Right atrium auricular region (tissue), 2 donors: Measurements from ENCODE around the gene CCM2. TPM values are rescaled to one million over a fixed set of nuclear protein-coding genes. Genes with fewer than 3 reads are reported as not detected.
"Not testable (repeated sequence)": the region's sequence is repeated elsewhere in the genome, so short reads cannot be mapped to it uniquely, and the experiment has no call there.

ENCODE experiments used
- DNase-seq: peaks from one replicate; pipeline ENCODE4 v3.0.0-alpha.2; 2019; ENCODE audit warnings: low spot score
- H3K27ac ChIP-seq, 2 donors: fragments of 200-600 bp; sonication (generic); 1 replicate in 1 of 2; 2 replicates in 1 of 2; pipeline ENCODE4 v1.5.1; 2016 to 2019
- H3K27me3 ChIP-seq, 2 donors: fragments of 200-600 bp; sonication (generic); one replicate each; pipeline versions ENCODE4 v1.5.1 to v1.6.0; 2017 to 2019
- H3K36me3 ChIP-seq: fragments of 200-600 bp; sonication (generic); one replicate; pipeline ENCODE4 v1.5.1; 2016
- H3K4me1 ChIP-seq, 2 donors: fragments of 200-600 bp; sonication (generic); one replicate each; pipeline versions ENCODE4 v1.5.1 to v1.6.0; 2017 to 2019
- H3K4me3 ChIP-seq, 2 donors: fragments of 200-600 bp; sonication (generic); 1 replicate in 1 of 2; 2 replicates in 1 of 2; pipeline ENCODE4 v1.5.1; 2017 to 2019; ENCODE audit warnings: mild to moderate bottlenecking in 1 of 2, moderate library complexity in 1 of 2
- H3K9me3 ChIP-seq, 2 donors: fragments of 200-600 bp; sonication (generic); one replicate each; pipeline ENCODE4 v1.5.1; 2019
- CTCF ChIP-seq, 2 donors: fragments of 200-600 bp; sonication (generic); IDR thresholded peaks; one replicate each; pipeline ENCODE4 v1.5.1; 2019; ENCODE audit warnings: antibody characterized with exemption in 2 of 2
- total RNA-seq, 2 donors: library from RNA; depleted of rRNA; stranded (reverse); fragments of >200 nt; gene quantifications; one replicate each; pipeline ENCODE4 v1.1.0, GENCODE V29; 2016

Gene CCM2
- total RNA-seq, 2 donors from 2014 or later = 26.5 to 34.0 TPM

- no peak overlapping the region for H3K27ac ChIP-seq
- no peak for TF ChIP-seq CTCF (IDR thresholded peaks at IDR 0.05)
Measured at GRCh38 chr7:45015313-45015712, 15.3 kb downstream of the CCM2 start.

DNA sequence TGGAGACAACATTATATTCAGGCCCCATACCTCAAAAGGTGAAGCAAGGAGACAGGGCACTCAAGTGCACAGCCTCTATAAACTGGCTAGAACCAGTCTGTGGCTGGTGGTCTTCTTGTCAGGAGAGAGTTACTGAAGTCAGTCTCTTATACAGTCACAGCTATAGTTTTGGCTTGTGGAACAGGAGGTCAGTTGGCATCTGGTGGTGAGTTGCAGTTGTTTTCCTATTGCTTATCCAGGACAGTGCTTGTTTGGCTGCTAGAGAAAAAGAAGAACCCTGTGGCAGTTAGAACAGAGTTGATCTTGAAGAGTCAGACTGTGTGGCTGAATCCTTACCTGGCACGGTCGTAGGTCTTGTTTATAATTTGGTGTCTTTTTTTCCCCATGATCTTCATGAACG is 17.3 kb downstream of the CCM2 start:
- Histone ChIP-seq H3K36me3 (peaks cover 4% of the 10 kb centered on the region), H3K4me1 (peaks cover 0 to 4% of the 10 kb centered on the region in 2 donors), H3K27me3 (no peaks in the 10 kb centered on the region), H3K4me3 (no peak overlapping the region), H3K9me3 (no peaks in the 10 kb centered on the region), H3K27ac (no peak overlapping the region)
- no peak for DNase-seq
- no peak for TF ChIP-seq CTCF (IDR thresholded peaks at IDR 0.05)

More at GRCh38 chr7:45015313-45015712, 15.3 kb downstream of the CCM2 start:
- no peak for DNase-seq
- peaks cover 6% of the 10 kb centered on the region for H3K36me3 ChIP-seq
- no peaks in the 10 kb centered on the region for H3K9me3 ChIP-seq
- H3K4me3 ChIP-seq = no peak overlapping the region
- H3K4me1 ChIP-seq = peaks cover 0 to 4% of the 10 kb centered on the region in 2 donors
- no peaks in the 10 kb centered on the region for H3K27me3 ChIP-seq

- Histone ChIP-seq H3K27me3 (no peaks in the 10 kb centered on the region), H3K4me3 (no peak overlapping the region), H3K9me3 (no peaks in the 10 kb centered on the region), H3K4me1 (no peaks in the 10 kb centered on the region), H3K27ac (no peak overlapping the region), H3K36me3 (no peaks in the 10 kb centered on the region)
- no peak for TF ChIP-seq CTCF (IDR thresholded peaks at IDR 0.05)
- DNase-seq = no peak
Measured at GRCh38 chr7:45020915-45021314, 20.9 kb downstream of the CCM2 start.

DNA sequence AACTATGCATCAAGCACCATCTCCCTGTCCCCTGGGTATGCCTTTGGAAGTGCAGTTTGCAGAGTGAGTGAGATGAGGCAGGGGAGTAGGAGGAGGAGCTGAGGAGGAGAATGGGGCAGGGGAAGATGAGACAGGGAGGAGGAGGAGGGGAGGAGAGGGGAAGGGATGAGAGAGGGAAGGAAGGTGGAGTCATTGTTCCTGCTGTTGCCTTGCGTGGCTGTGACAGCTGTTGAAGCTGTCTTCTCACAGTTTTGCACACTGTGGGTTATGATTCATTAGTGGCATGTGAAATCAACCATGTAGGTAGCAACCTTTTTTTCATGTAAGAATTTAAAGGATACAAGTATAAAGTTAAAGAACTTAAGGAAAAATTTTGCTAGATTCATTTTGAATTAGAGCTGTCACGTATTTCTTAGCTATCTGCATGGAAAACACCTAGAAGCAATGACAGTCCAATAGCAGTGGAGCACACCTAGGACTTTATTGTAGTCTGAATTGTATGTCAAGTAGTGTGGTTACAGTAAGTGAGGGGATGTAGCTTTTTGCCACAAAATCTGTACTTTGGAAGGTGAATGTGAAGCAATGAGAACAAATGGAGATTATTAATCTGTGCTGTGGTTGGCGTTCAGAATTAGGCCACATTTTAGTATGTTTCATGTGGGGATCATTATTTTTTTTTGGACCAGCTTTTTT is 21.7 kb downstream of the CCM2 start:
- Histone ChIP-seq H3K27me3 (no peaks in the 10 kb centered on the region), H3K4me1 (no peaks in the 10 kb centered on the region), H3K36me3 (peaks cover 2% of the 10 kb centered on the region), H3K27ac (no peak overlapping the region), H3K4me3 (no peak overlapping the region), H3K9me3 (no peaks in the 10 kb centered on the region)
- TF ChIP-seq CTCF (IDR thresholded peaks at IDR 0.05) = no peak
- DNase-seq = no peak

DNA sequence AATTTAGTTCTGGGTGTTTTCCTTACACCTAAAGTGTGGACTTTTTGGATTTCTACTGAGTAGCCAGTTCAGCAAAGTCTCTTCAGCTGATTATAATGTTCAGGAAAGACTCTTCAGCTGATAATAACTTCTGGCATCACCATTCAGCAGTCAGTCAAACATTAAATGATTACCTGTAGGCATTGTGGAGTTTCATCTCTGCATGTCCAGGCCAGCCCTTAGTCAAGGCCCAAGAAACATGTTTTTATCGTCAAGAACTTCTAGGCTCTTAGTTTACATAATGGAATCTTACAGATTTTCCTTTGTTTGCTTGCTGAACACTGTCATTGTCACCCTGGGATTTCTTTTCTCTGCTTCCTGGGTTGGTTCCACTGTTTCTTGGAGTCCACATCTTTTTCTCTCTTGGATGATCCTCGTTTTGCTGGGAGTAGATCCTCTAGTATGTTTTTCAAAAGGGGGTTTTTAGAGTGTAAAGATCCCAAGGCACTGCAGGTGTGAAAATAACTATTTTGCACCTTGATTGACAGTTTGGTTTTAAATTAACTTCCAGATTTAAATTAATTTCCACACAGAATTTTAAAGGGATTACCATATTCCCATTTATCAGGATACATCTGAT is 24.2 kb downstream of the CCM2 start:
- Histone ChIP-seq H3K27ac (no peak overlapping the region), H3K36me3 (peaks cover 5% of the 10 kb centered on the region), H3K27me3 (no peaks in the 10 kb centered on the region), H3K9me3 (no peaks in the 10 kb centered on the region), H3K4me1 (no peaks in the 10 kb centered on the region), H3K4me3 (no peak overlapping the region)
- TF ChIP-seq CTCF (IDR thresholded peaks at IDR 0.05) = no peak
- no peak for DNase-seq

DNA sequence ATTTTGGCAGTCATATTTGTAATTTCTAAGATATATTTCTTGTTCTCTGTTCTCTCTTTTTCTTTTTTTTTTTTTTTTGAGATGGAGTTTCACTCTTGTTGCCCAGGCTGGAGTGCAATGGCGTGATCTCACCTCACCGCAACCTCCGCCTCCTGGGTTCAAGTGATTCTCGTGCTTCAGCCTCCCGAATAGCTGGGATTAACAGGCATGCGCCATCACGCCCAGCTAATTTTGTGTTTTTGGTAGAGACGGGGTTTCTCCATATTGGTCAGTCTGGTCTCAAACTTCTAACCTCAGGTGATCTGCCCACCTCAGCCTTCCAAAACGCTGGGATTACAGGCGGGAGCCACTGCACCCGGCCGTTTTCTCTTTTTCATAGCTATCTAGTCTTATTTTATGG is 25.5 kb downstream of the CCM2 start:
- not testable (repeated sequence) for H3K4me1 ChIP-seq, H3K36me3 ChIP-seq, H3K27ac ChIP-seq, H3K27me3 ChIP-seq, DNase-seq, H3K9me3 ChIP-seq, H3K4me3 ChIP-seq
